Bone marrow (tissue), 2 donors: Measurements from ENCODE around the gene CCDC154.

Experiments used
- DNase-seq, 2 donors: peaks; one replicate each; lab custom pipeline; 2025; lab: John Stamatoyannopoulos, UW

The CCDC154 gene

DNA sequence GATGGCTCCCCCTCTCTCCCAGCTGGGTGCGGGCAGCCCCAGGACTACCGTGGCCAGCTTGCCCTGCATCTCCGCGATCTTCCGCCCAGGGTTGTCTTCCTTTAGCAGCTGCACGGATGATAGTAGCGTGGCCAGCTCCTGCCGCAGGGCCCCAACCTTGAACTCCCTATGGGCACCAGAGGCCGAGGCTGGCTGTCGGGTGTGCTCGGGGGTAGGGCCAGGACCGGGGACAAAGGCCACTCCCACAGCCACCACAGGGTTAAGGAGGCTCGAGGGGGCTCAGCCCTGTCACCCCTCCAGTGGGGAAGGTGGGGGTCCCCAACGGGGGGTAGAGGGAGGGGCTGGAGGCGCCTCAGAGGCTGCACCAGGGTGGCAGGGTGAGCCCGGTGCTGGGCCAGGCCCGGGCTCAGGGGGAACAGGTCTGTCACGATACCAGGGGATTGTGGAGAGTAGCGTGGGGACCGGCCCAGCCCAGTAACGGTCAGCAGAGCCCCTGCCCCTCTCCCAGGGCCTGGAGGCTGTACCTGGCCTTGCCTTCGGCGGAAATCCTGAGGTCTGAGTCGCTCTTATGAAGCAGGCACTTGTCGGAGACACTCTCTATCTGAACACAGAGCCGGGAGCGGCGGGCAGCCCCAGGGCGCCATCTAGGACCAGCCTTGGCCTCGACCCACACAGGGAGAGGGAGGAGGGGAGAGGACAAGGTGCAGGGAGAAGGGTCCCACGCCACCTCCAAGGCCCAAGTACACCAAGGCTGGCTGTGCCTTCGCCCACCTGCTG lies 8.2 kb downstream of the CCDC154 start:
- DNase-seq, result no peak

DNA sequence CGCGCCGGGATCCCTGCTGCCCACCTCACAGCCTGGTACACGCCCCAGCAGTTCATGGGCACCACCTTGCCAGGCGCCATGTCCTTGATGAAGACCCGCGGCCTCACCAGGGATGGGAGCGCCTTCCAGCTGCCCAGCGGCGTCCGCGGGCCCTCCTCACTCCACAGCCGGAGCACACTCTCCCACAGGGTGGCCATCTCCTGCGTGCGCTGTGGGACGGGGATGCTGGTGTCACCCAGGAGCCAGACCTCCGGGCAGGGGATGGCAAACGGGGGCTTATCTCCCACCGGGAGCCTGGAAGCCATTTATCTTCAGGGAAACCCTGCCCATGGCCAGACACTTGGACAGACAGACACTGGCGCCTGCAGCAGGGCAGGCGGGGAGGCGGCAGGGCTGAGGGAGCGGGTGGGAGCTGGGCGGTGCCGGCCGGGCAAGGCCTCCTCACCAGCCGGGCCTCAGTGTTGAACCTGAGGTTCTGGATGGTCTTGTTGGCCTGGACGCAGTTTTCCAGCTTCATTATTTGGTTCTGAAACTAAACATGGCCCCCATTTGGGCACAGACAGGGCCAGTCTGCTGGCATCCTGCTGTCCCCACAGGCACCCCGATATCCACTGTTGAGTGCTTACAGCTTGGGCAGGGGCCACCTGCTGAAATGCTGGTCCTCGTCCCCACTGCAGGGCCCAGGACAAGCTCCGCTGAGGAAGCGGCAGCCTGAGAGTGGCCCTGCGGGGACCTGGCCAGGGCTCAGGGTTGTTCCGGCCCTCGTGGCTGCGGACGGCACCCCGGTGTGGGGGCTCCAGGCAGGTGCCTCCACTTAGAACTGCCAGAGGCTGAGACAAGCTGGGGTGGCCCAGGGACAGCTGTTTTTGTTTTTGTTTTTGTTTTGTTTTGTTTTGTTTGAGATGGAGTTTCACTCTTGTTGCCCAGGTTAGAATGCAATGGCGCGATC lies 9.4 kb downstream of the CCDC154 start:
- no peak for DNase-seq

GRCh38 chr16:1433756-1434155 lies 10.6 kb downstream of the CCDC154 start:
- no peak for DNase-seq

DNA sequence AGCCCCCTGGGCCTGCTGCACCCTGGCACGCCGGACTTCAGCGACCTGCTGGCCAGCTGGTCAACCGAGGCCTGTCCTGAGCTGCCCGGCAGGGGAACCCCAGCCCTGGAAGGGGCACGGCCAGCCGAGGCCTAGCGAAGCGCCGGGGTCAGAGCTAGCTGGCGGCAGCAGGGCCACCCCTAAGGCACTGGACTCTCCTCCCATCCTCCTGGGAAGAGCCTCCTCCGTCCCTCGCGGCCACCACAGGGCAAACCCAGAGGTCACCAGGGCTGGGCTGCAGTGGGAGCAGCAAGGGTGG lies 11.1 kb downstream of the CCDC154 start:
- DNase-seq, result no peak

DNA sequence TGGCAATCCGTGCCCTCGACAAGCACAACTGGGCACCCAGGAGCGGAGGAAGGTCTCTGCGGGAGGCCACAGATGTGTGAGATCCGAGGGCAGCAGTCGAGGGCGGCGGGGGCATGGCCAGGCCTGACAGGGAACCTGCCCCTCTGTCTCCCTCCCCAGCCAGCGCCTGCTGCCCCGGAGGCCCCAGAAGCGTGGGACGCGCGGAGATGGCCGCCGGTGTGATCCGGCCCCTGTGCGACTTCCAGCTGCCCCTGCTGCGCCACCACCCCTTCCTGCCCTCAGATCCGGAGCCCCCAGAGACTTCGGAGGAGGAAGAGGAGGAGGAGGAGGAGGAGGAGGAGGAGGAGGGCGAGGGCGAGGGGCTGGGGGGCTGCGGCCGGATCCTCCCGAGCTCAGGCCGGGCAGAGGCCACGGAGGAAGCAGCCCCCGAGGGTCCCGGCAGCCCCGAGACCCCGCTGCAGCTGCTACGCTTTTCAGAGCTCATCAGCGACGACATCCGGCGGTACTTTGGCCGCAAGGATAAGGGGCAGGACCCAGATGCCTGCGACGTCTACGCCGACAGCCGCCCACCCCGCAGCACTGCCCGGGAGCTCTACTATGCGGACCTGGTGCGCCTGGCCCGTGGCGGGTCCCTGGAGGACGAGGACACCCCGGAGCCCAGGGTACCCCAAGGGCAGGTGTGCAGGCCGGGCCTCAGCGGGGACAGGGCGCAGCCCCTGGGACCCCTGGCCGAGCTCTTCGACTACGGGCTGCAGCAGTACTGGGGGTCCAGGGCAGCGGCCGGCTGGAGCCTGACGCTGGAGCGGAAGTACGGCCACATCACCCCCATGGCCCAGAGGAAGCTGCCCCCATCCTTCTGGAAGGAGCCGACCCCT lies 11.7 kb downstream of the CCDC154 start:
- no peak for DNase-seq

- no peak for DNase-seq
Observed at GRCh38 chr16:1431497-1432270, 12.7 kb downstream of the CCDC154 start.

DNA sequence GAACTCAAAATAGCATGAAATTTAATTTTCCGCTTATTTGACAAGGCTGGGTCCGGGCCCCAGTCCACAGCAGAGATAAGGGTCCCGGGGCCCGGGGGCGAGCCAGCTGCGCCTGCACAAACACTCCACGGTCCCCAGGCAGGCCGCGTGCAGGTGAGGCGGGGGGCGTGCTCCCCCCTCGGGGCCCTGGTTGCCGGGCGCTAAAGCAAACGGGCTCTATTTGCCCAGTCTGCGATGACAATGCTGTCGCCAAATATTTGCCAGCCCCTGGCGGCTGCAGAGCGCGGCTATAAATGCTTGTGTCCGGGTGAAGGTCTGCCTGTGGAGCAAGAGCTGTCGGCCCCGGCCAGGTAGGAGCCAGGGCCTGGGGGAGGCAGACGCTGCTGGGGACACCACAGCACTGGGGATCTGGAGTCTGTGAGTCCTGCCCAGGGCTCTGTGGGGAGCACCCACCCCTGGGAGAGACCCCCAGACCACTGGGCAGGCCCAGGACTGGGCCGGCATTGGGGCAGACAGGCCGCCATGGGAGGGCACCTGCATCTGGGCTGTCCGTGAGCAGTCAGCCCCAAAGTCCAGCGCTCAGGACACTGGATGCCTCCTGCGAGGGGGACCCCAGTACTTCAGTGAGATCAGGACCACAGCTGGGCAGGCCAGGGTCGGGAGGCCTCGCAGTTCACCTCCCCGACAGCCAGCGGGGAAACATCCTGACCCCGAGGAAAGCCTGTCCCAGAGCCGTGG lies 13.4 kb downstream of the CCDC154 start, which contains the start of gene PERCC1:
TSS of gene PERCC1 (plus strand) at position 320 of the 738 bp plus-strand sequence. CDS start 1,516 bp downstream, outside the sequence.
- no peak for DNase-seq

GRCh38 chr16:1430214-1430758 lies 14.1 kb downstream of the CCDC154 start:
- DNase-seq, result no peak

GRCh38 chr16:1429631-1430030 lies 14.7 kb downstream of the CCDC154 start:
- no peak for DNase-seq

GRCh38 chr16:1429012-1429411 lies 15.3 kb downstream of the CCDC154 start:
- DNase-seq, result no peak

- peak; percentile 4 to 22 for DNase-seq
Observed at GRCh38 chr16:1428511-1428910, 15.8 kb downstream of the CCDC154 start.

DNA sequence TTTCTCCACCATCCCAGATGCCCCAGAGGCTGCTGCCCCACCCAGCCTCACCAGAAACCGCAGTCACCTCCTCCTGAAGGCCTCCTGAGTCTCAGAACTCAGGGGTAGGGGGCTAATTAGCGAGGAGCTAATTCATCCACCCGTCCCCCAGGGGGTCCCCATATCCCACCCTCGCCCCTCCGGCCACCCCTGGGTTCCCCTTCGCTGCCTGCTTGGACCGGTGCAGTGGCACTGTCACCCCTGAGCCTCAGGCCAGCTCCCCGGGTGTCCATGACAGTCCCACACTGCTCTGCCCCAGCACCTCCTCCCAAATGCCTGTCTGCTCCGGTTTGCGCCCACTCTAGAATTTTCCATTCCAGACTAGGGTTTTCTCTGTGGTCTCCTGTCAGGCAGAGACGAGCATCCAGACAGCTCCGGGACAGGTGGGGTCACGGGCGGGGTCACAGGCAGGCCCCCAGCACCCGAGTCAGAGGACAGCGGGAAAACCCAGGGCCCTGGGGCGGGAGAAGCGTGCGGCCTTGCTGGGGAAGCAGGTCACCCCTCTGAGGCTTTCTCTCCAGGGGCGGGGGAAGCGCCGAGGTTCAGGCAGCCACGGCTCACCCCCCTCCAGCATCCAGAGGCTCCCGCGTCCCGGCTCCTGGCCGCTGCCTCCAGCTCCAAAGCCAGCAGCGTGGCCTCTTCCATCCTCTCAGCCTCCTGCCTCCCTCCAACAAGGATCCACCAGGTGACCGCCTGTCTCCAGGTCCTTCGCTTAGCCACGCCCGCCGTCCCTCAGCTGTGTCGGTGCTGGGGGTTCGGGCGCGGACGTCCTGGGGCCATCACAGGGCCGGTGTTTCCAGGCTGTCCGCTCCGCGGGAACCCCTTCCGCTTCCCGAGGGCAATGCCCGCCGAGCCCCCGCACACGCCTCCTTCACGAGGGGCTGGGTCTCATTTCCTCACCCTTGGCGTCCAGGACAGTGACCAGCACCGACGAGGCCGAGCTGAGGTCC lies 16.6 kb downstream of the CCDC154 start:
- no peak for DNase-seq

DNA sequence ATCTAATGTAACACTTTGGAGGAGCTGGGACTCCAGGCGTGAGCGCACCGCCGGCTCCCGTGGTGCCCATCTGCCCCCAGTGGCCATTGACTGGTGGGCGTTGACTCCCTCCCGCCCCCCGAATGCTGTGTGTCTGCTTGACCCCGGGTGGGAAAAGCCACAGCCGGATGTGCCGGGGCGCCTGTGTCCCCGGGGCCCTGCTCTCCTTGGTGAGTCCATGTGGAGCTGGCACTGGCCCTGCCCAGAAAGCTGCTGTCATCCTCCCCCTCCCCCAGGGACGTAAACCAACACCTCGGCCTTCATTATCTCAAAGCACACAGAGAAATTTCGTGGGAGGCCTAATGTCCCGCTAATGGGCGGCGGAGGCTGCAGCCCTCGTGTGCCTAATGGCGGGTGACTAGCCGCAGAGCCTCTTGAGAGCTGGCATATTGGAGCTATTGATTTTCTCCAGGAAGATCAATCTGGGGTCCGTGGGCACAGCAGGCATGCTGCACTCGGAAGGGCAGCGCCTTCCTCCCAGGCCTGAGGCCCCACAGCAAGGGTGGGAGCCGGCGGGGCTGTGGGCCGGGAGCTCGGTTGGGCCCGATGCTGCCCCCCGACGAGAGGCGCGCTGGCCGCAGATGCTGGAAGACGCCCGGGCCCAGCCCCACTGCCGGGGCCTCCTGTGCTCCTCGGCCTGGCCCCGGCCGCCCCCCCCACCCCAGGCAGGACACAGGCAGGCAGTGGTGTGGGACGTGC lies 17.5 kb downstream of the CCDC154 start:
- DNase-seq, result no peak

GRCh38 chr16:1425616-1426370 lies 18.6 kb downstream of the CCDC154 start:
- no peak for DNase-seq

- no peak for DNase-seq
Observed at GRCh38 chr16:1424028-1424427, 20.3 kb downstream of the CCDC154 start.

- no peak for DNase-seq
Observed at GRCh38 chr16:1422076-1422475, 22.3 kb downstream of the CCDC154 start.

DNA sequence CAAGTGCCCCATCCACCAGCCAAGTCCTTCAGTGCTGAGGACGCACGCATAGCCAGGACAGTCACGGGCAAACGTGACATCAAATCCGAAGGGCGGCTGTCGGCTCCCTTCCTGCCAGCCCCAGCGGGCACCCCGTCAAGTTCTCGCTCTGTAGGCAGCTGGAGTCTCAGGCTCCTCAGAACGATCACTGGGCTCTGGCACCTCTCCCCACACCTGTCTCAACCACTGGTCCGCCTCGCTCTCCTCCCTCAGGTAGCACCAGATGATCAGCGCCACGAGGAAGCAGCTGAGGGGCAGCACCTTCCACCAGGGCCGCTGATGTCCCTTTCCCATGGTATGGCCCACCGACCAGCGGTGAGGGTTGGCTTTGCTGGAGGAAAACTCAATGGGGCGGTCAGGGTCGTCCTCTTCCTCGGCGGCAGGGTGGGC lies 24.2 kb downstream of the CCDC154 start:
- DNase-seq, result no peak

DNA sequence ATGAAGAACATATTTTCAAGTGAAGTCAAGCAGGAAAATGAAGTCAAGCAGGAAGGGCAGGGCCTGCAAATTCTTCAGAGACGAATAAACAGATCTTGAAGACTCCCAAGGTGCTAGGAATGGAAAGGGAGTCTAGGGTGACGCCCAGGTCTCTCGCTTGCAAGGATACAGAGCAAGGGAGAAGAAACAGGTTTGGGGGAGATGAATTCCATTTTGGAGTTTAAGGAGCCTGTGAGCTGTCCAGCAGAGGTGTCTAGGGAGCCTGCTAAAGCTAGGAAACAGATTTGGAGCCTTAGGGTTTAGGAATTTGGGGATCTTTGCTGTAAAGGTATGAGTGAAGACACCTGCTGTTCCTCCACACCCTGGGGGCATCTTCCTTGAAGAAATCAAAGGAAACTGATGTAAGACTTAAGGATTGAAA lies 27.8 kb downstream of the CCDC154 start:
- no peak for DNase-seq
